Urothelium cell line (cell line): ENCODE measurements around the gene SLC7A1.

Experiments
- DNase-seq: peaks from one replicate; pipeline ENCODE4 v3.0.0; 2011; ENCODE audit warnings: low spot score, mixed read lengths
- FAIRE-seq: peaks from 2 replicates; lab custom pipeline; 2011; peaks lifted over from hg19 to GRCh38; lab: Jason Lieb, UNC

Gene SLC7A1

DNA sequence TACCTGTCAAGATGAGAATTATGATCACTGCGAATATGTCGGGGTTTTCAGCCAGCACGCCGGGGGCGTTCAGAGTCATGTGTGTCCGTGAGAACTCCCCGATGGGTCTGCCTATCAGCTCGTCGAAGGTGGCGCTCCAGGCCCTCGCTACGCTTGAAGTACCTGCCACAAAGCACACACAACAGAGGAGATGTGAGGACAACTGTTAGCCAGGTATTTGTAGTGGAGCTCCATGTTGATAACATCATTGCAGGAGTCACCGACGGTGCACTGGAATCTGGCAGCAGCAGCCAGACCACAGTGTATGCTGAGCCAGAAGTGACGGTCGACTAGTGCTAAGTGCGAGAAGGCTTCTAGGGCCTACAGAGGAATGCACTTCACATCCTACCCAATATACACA is 62.7 kb downstream of the SLC7A1 start:
- FAIRE-seq, result no peak
- no peak for DNase-seq

DNA sequence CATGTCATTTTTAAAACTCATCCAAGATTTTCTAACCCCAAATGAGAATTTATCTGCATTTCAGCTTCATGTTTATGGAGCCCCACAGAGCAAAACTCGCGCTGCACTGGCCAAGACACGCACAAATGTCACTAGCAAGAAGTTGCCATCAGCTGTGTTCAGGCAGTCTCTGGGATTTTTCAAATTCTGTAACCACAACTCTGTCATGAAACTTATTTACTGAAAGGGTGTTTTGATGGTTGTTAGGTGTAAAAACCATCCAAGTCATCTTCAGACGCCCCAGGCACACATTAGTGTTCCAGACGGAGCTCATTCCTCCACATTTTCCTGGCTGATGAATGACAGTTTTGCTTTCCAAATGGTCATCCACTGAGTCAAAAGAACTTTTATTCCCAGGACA is 63.4 kb downstream of the SLC7A1 start:
- no peak for FAIRE-seq
- DNase-seq, result no peak

DNA sequence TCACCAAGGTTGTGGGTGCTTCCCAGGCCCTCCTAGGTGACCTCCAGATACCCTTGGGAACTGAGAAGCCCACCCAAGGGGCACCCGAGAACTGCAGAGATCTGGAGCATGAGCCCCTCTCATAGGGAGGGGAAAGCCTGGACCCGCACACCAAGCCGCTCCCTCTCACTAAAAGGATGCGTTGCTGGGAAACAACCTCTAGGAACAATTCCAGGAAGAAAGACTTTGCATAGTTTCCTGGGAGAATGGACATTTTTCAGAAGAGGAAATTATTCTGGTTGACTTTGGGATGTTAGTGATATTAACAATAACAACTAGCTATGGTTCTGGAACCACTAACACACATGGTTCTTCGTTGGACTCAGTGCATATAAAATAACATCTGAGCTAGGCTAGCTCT is 64.6 kb downstream of the SLC7A1 start:
- FAIRE-seq, result no peak
- DNase-seq, result no peak

DNA sequence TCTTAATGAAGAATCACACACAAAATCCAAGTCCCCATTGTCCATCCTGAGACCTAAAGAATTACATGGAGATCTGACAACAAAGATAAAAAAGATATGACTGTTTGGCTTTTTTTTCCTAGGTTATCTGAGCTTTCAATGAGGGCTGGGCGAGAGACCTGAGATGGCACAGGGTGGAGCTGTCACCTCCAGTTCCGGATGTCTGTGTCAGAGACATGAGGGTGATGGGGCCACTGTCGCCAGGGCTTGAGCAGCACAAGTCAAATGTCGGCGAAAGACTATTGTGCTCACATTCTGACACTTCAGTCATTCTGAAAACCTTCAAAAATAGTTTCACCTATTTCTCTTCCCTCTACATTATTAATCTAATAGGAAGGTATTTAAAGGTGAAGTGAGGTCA is 65.7 kb downstream of the SLC7A1 start:
- DNase-seq (no peak), FAIRE-seq (no peak)

DNA sequence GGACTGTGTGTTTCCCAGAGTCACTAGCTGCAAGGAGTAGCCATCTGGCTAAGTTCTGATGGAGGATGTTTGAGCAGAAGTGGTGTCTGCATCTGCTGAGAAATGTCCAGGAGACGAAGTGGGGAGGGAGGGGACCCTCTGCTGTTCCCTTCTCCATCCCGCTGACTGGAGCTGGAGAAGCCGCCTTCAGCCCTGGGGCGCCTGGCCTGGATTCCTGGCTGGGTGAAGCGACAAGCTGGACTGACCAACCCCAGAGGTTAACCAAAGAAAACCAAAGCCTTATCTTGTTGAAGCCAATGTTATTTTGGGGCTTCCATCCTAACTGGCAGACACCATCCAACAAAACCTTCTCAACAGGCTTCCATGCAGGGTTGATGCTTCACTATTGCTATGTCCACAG is 67.6 kb downstream of the SLC7A1 start:
- no peak for FAIRE-seq
- DNase-seq, result no peak

DNA sequence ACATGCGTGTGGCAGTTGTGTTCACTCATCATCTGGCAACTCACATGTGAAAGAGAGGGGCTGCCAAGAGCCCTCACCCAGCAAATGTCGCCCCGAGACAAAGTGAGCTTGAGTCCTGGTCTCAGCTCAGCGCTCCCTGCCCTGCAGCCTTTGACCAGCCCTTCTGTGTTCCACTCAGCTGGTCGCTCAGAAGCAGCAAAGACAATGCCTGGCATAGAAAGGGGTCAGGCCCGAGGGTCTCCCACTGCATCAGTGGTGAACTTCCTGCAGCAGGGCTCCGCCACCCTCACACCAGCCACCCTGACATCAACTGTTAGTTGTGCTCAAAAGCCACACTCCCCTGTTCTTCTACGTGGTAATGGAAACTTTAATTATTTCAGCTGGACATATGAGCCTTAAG is 68.0 kb downstream of the SLC7A1 start:
- DNase-seq (no peak), FAIRE-seq (no peak)

DNA sequence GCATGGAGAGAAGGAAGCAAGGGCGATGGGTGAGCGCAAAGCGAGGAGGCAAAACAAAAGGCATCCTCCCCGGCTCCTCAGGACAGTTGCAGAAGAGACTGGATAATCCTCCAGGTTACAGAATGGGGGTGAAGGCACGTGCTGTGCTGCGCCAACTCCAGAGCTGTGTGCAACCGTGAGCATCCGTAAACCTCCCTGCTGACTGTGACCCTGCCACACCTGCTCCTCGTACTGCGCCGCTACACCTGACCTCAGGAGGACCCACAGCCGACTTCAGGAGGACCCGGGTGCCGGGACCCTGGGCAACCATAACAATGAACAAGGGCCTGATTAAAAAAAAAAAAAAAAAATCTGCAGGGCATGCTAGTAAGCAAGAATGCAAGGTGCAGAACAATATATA is 68.7 kb downstream of the SLC7A1 start:
- DNase-seq, result no peak
- FAIRE-seq, result no peak

DNA sequence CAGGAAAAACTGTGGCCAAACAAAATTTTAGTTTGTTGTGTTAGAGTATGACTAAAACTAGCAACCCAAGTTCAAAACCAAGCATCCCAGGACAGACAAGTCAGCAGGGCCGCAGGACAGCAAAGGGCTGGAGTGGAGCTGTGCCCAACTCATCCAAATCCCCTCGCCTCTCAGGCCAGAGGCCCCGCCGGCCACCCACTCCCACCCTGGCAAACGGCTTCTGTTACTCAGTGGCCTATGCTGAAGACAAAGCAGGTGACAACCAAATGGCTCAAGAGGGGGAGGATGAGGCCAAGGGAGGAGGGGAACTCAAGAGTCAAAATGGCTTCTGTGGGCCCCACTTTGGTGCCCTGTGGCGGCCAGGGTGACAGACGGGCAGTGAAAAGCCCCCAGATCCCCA is 69.7 kb downstream of the SLC7A1 start:
- FAIRE-seq (no peak), DNase-seq (no peak)

DNA sequence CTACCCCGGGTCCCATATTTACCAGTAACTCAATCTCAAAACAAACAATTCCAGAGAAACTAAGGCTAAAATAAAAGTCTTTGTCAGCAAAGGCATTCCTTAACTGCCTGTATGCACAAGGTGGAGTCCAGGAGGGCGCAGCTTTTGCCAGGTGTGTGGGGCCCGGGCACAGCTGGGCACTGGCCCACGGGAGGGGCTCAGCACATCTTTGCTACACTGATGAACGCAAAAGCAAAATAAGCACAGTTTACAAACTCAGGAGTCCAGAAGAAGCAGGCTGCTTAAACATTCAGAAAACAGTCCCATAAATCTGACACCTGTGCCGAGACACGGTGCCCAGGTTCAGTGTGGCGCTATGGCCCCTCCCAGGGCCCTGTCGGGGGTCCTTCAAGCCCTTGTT is 70.8 kb downstream of the SLC7A1 start:
- no peak for FAIRE-seq
- no peak for DNase-seq

DNA sequence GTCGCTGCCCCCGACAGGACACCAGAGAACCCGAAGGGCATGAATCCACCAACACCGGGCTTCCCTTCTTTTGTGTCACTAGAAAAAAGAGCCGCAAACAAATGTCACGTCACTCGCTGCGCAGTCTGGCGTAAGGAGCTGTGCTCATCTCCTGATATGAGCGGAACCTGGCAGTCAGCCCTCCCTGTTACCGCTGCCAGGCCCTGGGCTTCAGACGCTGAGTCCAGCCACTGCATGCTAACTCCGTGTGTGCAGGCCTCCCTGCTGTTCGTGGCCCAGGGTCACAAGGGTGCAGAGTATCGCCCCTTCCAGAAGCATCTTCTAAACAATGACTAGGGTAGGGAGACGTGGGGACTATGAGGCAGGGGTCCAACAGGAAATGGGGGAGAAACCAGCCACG is 71.3 kb downstream of the SLC7A1 start:
- FAIRE-seq, result no peak

DNA sequence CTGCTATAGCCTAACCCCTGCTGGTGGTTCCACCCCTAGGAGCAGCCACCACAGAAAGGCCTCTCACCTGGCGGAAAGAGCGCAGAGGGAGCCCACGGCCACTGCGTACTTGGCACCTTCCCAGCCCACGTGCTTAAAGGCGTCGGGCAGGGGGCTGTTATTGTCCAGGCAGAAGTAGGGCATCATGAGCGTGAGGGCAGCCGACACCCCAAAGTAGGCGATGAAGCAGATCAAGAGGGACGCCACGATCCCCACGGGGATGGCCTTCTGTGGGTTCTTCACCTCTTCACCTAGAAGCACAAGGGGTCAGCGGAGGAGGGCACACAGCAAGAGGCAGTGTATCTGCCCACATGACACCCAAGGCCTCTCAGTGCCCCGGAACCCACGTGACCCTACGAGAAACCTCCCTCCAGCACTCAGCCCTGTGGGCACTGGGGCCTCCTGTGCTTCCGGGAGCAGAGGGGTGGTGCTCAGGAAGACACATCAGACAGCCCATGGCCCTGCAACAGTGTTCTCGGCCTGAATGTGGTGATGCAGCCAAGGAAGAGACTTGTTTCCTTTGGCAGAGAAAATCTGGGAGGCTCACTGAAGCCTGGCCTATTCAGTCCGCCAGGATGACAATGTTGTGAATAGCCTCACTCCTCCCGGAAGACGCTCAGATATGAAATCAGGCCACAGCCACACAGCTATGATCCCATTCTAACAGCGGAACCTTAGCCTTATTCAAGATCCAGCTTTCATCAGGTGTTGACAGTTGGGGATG is 72.1 kb downstream of the SLC7A1 start:
- DNase-seq (no peak), FAIRE-seq (no peak)

More for the DNA sequence above, 71.3 kb downstream of the SLC7A1 start:
- no peak for DNase-seq

DNA sequence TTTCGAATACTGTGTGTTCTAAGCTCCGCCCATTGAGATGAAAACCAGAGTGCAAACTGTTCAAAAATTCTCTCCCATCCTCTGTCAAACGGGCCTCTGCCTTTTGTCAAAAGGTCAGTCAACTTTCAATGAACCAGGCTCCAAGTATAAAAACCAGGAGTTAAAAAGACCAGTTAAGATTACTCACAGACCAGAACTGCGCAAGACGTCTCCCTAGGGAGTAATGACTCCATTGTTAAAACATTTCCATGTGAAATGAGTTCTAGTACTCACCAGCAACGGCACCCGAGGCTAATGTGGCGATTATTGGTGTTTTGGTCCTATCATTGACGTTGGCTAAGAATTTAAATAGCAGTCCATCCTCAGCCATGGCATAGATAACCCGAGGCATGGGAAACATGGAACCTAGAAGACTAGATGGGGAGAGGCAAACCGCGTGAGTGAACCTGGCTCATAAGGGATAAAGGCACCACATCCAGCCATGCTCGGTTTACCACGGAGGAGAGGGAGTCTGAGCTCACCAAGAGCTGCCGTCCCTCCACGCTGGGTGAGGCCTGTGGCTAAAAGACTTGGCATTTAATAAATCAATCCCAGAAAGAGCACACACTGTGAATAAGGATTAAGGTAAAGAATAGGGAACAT is 73.3 kb downstream of the SLC7A1 start:
- no peak for FAIRE-seq
- peak; percentile 7 for DNase-seq

DNA sequence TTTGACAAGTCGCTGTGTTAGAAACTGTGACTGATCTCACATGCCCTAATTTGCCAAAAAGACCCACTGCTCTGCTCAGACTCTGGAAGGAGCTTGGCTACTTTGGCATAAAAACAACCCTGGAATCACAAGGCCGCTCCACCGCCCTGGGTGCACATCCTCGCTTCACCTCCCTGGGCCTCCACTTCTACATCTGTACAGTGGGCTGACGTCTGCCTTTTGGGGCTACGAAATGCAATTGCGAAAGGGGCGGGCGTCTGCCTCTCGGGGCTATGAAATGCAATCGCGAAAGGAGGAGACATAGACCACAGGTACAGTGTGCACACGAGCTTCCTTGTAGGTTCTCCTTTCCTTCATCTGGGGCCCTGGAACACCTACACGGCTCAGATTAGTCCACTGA is 74.2 kb downstream of the SLC7A1 start:
- FAIRE-seq (no peak), DNase-seq (no peak)

DNA sequence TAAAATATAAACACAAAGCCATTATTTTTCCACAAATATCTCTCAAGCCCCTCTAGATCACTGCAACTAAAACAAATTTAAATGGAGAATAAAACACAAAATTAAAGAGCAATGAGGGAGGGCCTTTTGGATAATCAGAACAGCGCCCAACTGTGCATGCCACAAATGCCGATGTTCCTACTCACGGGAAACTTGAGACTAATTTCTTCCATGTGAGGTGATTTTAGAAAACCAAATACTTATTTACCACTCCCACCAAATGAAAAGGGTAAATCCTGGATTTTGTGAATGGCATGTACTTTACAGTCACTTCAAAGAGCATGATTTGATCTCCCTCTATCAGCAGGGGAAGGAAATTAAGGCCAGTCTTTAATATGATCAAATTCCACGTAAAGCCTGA is 74.8 kb downstream of the SLC7A1 start:
- DNase-seq (peak; percentile 14), FAIRE-seq (no peak)

DNA sequence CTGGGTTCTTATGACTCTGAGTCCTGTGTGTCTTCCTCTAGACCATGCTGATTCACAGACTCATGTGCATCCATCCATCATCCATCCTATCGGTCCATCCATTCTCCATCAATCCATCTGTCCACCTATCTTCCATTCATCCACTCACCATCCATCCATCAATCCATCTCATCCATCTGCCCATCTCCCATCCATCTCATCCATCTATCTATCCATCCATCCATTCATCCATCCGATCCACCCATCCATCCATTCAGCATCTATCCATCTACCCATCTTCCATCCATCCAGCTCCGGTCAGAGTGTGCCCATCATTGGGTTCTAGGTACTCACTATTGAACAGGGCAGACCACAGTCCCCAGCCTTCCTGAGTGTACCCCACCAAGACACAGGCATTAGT is 75.6 kb downstream of the SLC7A1 start:
- DNase-seq, result no peak
- FAIRE-seq, result peak; percentile 46

DNA sequence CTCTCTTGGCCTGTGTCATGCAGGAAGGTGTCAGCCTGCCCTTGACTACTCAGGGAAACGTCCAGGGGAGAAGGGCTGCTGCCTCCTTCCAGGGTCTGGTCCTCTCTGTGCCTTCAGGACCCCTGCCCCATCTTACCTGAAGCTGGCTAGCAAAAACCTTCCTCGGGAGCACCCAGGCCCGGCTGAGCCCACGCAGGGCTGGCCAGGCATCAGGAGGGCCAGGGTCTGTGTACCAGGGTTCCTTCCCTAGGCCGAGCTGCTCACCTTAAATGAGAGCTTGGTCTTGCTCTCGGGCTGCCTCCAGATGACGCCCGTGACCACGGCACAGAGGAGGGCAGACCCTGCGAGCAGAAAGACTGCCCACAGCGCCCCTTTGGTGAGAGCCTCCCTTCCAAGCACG is 78.6 kb downstream of the SLC7A1 start:
- DNase-seq, result no peak
- FAIRE-seq, result no peak

DNA sequence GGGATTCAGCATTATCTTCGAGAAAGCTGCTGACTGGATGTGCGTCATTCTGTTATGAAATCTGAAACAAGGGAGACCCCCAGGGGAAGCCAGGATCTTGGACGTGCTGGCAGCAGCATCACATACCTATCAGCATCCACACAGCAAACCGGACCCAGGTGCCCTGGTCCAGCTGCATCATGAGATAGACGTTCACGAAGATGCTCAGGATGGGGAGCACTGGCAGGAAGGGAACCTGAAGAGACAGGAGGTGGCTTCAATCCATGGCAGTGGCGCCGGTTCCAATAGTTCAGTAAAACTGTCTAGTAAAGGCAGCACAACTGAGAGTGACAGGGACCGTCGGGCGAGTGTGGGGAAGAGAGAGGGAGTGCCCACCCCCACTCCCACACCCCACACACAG is 79.5 kb downstream of the SLC7A1 start:
- FAIRE-seq, result no peak

DNA sequence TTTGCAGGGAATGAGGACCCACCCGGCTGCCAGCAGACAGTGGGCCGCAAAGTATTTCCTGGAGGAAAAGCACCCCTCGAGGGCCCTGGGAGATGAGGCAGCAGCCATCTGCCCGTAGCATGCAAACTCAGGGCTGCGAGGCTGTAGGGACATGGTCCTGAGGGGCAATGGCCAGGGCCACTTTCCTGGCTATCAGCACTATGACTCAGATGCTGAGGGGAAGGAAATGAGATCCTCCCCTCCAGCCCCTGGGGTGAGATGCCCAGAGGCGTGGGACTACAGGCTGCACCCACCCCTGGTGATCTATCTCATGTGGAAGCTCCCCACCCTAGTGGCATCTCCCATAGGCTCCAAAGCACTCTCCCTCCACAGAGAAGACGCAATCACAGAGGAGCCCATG is 80.1 kb downstream of the SLC7A1 start:
- no peak for FAIRE-seq

More for the DNA sequence above, 79.5 kb downstream of the SLC7A1 start:
- no peak for DNase-seq

DNA sequence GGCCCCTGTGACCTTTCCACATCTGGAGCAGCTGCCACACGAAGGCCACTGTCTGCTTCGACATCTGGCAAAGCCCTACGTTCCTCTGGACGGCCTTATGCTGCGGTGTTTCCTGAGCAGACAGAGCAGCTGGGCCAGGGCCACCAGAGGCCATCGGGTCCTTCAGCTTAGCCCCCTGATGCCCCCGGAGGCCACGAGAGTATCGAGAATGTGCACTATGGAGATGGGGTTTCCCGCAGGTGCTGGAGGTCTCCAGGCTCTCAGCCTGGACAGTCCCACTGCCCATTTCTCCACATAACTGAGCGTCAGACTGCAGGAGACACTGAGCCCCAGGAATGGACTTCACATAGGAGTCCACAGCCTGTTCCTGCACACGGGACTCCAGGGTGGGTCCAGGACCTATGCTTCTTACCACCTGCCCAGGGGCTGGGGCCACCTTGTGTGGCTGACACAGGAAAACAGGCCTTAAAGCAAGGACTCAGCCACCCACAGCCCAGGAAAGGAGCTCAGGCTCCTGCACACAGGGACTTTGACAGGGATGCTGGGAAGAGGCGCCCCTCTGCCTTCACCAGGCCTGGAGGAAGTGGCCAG is 80.7 kb downstream of the SLC7A1 start:
- no peak for FAIRE-seq

More for the DNA sequence above, 80.1 kb downstream of the SLC7A1 start:
- no peak for DNase-seq

DNA sequence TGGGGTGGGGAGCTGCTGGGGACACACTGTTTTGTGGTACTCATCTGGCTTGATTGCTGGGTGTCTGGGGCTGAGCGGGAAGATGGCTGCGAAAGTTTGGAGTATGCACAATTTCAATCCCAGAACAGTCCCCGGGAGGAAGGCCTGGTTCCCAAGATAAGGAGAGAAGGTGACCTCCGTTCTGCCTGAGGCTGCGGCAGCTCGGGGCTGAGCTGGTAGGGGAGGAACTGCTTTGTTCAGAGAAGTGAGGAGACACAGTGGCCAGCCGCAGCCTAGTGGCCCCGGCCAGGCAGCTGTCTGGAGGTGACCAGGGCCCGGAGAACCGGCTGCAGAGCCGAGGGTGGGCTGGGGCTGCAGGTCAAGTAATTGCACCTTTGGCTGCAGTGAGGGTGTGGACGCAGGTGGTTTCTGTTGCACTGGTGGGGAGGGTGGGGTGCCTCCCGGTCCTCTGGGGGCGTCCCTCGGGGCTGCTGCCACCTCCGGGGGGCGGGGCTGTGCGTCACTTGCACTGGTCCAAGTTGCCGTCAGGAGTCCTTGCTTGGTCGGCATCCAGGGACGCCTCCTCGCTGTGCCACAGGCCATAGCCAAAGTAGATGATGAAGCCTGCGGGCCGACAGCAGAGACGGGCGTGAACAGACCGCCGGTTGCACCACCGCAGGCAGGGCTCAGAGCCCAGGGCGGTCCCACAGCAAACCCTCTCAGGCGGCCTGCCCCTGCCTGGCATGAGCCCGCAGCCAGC is 81.3 kb downstream of the SLC7A1 start:
- FAIRE-seq (no peak), DNase-seq (no peak)

More for the DNA sequence above, 80.7 kb downstream of the SLC7A1 start:
- no peak for DNase-seq
